Upper lobe of left lung (tissue), 4 donors: ENCODE data around the gene IDI1.

Source experiments
- EP300 ChIP-seq, 4 donors: sonication (generic); formaldehyde crosslinking; IDR thresholded peaks; one replicate each; pipeline ENCODE4 v1.5.1; 2017; ENCODE audit warnings: antibody characterized with exemption in 4 of 4, control low read depth in 2 of 4
- POLR2A ChIP-seq, 4 donors: fragments of 450-650 bp; IDR thresholded peaks; one replicate each; pipeline ENCODE4 v1.5.1; 2016 to 2017; ENCODE audit warnings: antibody characterized with exemption in 4 of 4, mild to moderate bottlenecking in 2 of 4
- POLR2AphosphoS5 ChIP-seq, 2 donors: sonication (generic); formaldehyde crosslinking; IDR thresholded peaks; one replicate each; pipeline ENCODE4 v1.5.1; 2017; ENCODE audit warnings: antibody characterized with exemption in 2 of 2
- TF ChIP-seq, protein P1 (sequence below), 6 experiments: fragments of 450-650 bp in 4 of 6; fragments of 200-600 bp in 2 of 6; sonication (generic) in 2 of 6; IDR thresholded peaks; one replicate each; pipeline ENCODE4 v1.5.1; 2016 to 2019; ENCODE audit warnings: antibody characterized with exemption in 6 of 6

DNA sequence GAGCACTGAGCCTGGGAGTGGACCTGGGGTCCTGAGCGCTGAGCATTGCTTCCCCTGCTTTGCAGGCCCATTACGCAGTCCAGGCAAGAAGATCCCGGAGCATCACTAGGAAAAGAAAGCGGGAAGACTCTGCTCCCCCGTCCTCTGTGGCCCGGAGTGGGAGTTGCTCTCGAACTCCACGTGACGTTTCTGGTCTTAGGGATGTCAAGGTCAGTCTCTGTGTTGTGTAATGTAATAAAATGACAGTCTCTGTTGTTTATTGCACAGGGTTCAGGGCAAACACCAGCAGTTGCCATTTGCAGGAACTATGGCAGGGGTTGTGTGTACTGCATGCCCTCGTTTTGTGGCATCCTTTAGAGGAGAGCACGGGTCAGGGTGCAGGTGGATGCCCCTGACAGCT is 33.2 kb downstream of the IDI1 start:
- TF ChIP-seq, protein P1, sequence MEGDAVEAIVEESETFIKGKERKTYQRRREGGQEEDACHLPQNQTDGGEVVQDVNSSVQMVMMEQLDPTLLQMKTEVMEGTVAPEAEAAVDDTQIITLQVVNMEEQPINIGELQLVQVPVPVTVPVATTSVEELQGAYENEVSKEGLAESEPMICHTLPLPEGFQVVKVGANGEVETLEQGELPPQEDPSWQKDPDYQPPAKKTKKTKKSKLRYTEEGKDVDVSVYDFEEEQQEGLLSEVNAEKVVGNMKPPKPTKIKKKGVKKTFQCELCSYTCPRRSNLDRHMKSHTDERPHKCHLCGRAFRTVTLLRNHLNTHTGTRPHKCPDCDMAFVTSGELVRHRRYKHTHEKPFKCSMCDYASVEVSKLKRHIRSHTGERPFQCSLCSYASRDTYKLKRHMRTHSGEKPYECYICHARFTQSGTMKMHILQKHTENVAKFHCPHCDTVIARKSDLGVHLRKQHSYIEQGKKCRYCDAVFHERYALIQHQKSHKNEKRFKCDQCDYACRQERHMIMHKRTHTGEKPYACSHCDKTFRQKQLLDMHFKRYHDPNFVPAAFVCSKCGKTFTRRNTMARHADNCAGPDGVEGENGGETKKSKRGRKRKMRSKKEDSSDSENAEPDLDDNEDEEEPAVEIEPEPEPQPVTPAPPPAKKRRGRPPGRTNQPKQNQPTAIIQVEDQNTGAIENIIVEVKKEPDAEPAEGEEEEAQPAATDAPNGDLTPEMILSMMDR (IDR thresholded peaks at IDR 0.05), result no peak
- TF ChIP-seq POLR2AphosphoS5 (IDR thresholded peaks at IDR 0.05) (no peak), POLR2A (IDR thresholded peaks at IDR 0.05) (no peak), EP300 (IDR thresholded peaks at IDR 0.05) (no peak)
